Effector CD8-positive, alpha-beta T cell (primary cell): ENCODE measurements around the gene NKD2.

Source experiments
- DNase-seq: peaks from one replicate; lab custom pipeline; 2025; lab: John Stamatoyannopoulos, UW

Gene NKD2

GRCh38 chr5:1042626-1043025 is 34.0 kb downstream of the NKD2 start:
- no peak for DNase-seq

GRCh38 chr5:1043327-1043726 is 34.7 kb downstream of the NKD2 start:
- DNase-seq = no peak

GRCh38 chr5:1044117-1044516 is 35.5 kb downstream of the NKD2 start:
- no peak for DNase-seq

GRCh38 chr5:1045960-1046560 is 37.5 kb downstream of the NKD2 start:
- DNase-seq = no peak

- DNase-seq = no peak
Observed at GRCh38 chr5:1047332-1047965, 38.8 kb downstream of the NKD2 start.

GRCh38 chr5:1048162-1048721 is 39.6 kb downstream of the NKD2 start:
- no peak for DNase-seq

- DNase-seq = no peak
Observed at GRCh38 chr5:1048861-1049838, 40.5 kb downstream of the NKD2 start.

- no peak for DNase-seq
Observed at GRCh38 chr5:1050423-1051365, 42.1 kb downstream of the NKD2 start.

- DNase-seq = no peak
Observed at GRCh38 chr5:1051366-1051720, 42.7 kb downstream of the NKD2 start.

- DNase-seq = no peak
Observed at GRCh38 chr5:1052076-1052475, 43.5 kb downstream of the NKD2 start.

GRCh38 chr5:1052641-1053390 is 44.2 kb downstream of the NKD2 start:
- DNase-seq = no peak

- DNase-seq = no peak
Observed at GRCh38 chr5:1053391-1054017, 44.9 kb downstream of the NKD2 start.

GRCh38 chr5:1054018-1054798 is 45.6 kb downstream of the NKD2 start:
- DNase-seq = no peak

- DNase-seq = no peak
Observed at GRCh38 chr5:1054799-1055775, 46.5 kb downstream of the NKD2 start.

- no peak for DNase-seq
Observed at GRCh38 chr5:1055896-1056610, 47.5 kb downstream of the NKD2 start.

- DNase-seq = no peak
Observed at GRCh38 chr5:1056611-1057484, 48.2 kb downstream of the NKD2 start.
